H1 (cell line): Measurements from ENCODE around the gene LRRFIP1. TPM values are rescaled to one million over a fixed set of nuclear protein-coding genes. Genes with fewer than 3 reads are reported as not detected.
A peak's percentile ranks its signal among the peaks of the same experiment; 100 is the strongest.

Source experiments
- CTCF ChIA-PET: fragments of 300-600 bp; sonication (Branson Sonifier 250); formaldehyde crosslinking; loops from one replicate; lab custom pipeline; 2021; ENCODE audit not compliant: partially characterized antibody; lab: Charles Lee
- POLR2A ChIA-PET: fragments of 300-600 bp; sonication (Branson Sonifier 250); formaldehyde crosslinking; loops from one replicate; lab custom pipeline; 2021; ENCODE audit warnings: inconsistent platforms; ENCODE audit not compliant: partially characterized antibody; lab: Charles Lee
- DNase-seq, 2 experiments: peaks; one replicate each; pipeline versions ENCODE4 v3.0.0 to v3.0.0-alpha.2; 2010 to 2022; ENCODE audit warnings: low spot score in 2 of 2, low read depth in 1 of 2, mixed read lengths in 1 of 2
- FAIRE-seq: peaks from 2 replicates; lab custom pipeline; 2011; peaks lifted over from hg19 to GRCh38; lab: Jason Lieb, UNC
- H2AFZ ChIP-seq: 2 replicates; pipeline ENCODE4 v1.8.1; 2012; ENCODE audit warnings: low read length, inconsistent platforms
- H2AK5ac ChIP-seq: 2 replicates; pipeline ENCODE4 v1.6.1; 2013; ENCODE audit warnings: low read depth, low read length
- H2BK120ac ChIP-seq: replicated peaks from 2 replicates; pipeline ENCODE3; 2013; ENCODE audit warnings: low read depth, low read length, inconsistent platforms
- H2BK12ac ChIP-seq: 2 replicates; pipeline ENCODE4 v1.6.1; 2013; ENCODE audit warnings: low read depth, low read length
- H2BK15ac ChIP-seq: 2 replicates; pipeline ENCODE4 v1.6.1; 2013; ENCODE audit warnings: low read length
- H2BK20ac ChIP-seq: 2 replicates; pipeline ENCODE4 v1.6.1; 2013; ENCODE audit warnings: low read length
- H2BK5ac ChIP-seq: 2 replicates; pipeline ENCODE4 v1.6.1; 2013; ENCODE audit warnings: low read depth, low read length
- H3K14ac ChIP-seq: 2 replicates; pipeline ENCODE4 v1.6.1; 2013; ENCODE audit warnings: inconsistent platforms; ENCODE audit not compliant: insufficient read length
- H3K18ac ChIP-seq: 2 replicates; pipeline ENCODE4 v1.6.1; 2013; ENCODE audit warnings: low read length; ENCODE audit errors: extremely low read depth
- H3K23ac ChIP-seq: 2 replicates; pipeline ENCODE4 v1.6.1; 2013; ENCODE audit warnings: inconsistent platforms; ENCODE audit not compliant: insufficient read length
- H3K23me2 ChIP-seq: 2 replicates; pipeline ENCODE4 v1.6.1; 2013; ENCODE audit warnings: low read depth, low read length
- H3K27ac ChIP-seq: 2 replicates; pipeline ENCODE4 v1.6.1; 2011; ENCODE audit warnings: low read depth, low read length, inconsistent platforms
- H3K27me3 ChIP-seq, 4 experiments: replicated peaks in 1 of 4; 1 replicate in 1 of 4; 2 replicates in 3 of 4; pipeline versions ENCODE4 v1.6.1 to v1.8.1; 2011 to 2013; ENCODE audit warnings: low read length in 3 of 4, mild to moderate bottlenecking in 3 of 4, inconsistent platforms in 2 of 4, mixed read lengths in 2 of 4, moderate library complexity in 1 of 4; ENCODE audit not compliant: control insufficient read depth in 3 of 4, insufficient read depth in 3 of 4; ENCODE audit errors: extremely low read depth in 1 of 4
- H3K36me3 ChIP-seq, 4 experiments: 2 replicates each; pipeline versions ENCODE4 v1.6.1 to v1.8.1; 2011 to 2013; ENCODE audit warnings: mild to moderate bottlenecking in 4 of 4, low read length in 3 of 4, moderate library complexity in 2 of 4, control low read depth in 1 of 4, inconsistent platforms in 1 of 4; ENCODE audit not compliant: insufficient read depth in 4 of 4, control insufficient read depth in 2 of 4
- H3K4ac ChIP-seq: replicated peaks from 2 replicates; pipeline ENCODE3; 2013; ENCODE audit warnings: low read length, low read depth, mixed read lengths, inconsistent platforms; ENCODE audit not compliant: insufficient read length
- H3K4me1 ChIP-seq, 4 experiments: replicated peaks in 1 of 4; 1 replicate in 1 of 4; 2 replicates in 3 of 4; pipeline versions ENCODE4 v1.6.1 to v1.8.1; 2011 to 2013; ENCODE audit warnings: low read length in 3 of 4, inconsistent platforms in 2 of 4, mixed read lengths in 1 of 4; ENCODE audit not compliant: insufficient read depth in 4 of 4, control insufficient read depth in 3 of 4
- H3K4me2 ChIP-seq, 2 experiments: 2 replicates each; pipeline versions ENCODE4 v1.6.1 to v1.8.1; 2011 to 2013; ENCODE audit warnings: low read depth in 2 of 2, low read length in 2 of 2, control low read depth in 1 of 2, inconsistent platforms in 1 of 2, mild to moderate bottlenecking in 1 of 2; ENCODE audit not compliant: insufficient read depth in 1 of 2
- H3K4me3 ChIP-seq, 4 experiments: fragments of 200-600, 300-600 bp in 1 of 4; sonication (generic), shearing (Covaris generic), sonication (Bioruptor Twin) in 1 of 4; 2 replicates each; pipeline versions ENCODE4 v1.5.1 to v1.8.1; 2011 to 2016; ENCODE audit warnings: low read length in 4 of 4, low read depth in 3 of 4, control low read depth in 2 of 4, inconsistent platforms in 2 of 4, mild to moderate bottlenecking in 2 of 4, mixed read lengths in 1 of 4, moderate library complexity in 1 of 4; ENCODE audit not compliant: insufficient read depth in 2 of 4; ENCODE audit errors: extremely low read depth in 1 of 4
- H3K56ac ChIP-seq: replicated peaks from 2 replicates; pipeline ENCODE3; 2013; ENCODE audit warnings: low read depth, mild to moderate bottlenecking, mixed read lengths, low read length, inconsistent platforms; ENCODE audit not compliant: insufficient read length
- H3K79me1 ChIP-seq: 2 replicates; pipeline ENCODE4 v1.6.1; 2013; ENCODE audit warnings: low read depth, low read length, control low read depth
- H3K79me2 ChIP-seq, 2 experiments: 2 replicates each; pipeline versions ENCODE4 v1.6.1 to v1.8.1; 2012 to 2013; ENCODE audit warnings: low read length in 2 of 2, mild to moderate bottlenecking in 2 of 2, inconsistent platforms in 1 of 2; ENCODE audit not compliant: insufficient read depth in 2 of 2, control insufficient read depth in 1 of 2
- H3K9ac ChIP-seq, 4 experiments: replicated peaks in 1 of 4; 1 replicate in 1 of 4; 2 replicates in 3 of 4; pipeline versions ENCODE4 v1.6.1 to v1.8.1; 2011 to 2013; ENCODE audit warnings: low read depth in 3 of 4, low read length in 3 of 4, control low read depth in 2 of 4, mild to moderate bottlenecking in 2 of 4, moderate library complexity in 2 of 4, inconsistent platforms in 1 of 4; ENCODE audit errors: extremely low read depth in 1 of 4
- H3K9me3 ChIP-seq, 2 experiments: 2 replicates each; pipeline versions ENCODE4 v1.6.1 to v1.8.1; 2012 to 2013; ENCODE audit warnings: mild to moderate bottlenecking in 2 of 2, moderate library complexity in 2 of 2, control low read depth in 1 of 2, inconsistent platforms in 1 of 2, low read depth in 1 of 2, low read length in 1 of 2, mixed read lengths in 1 of 2; ENCODE audit not compliant: insufficient read depth in 2 of 2
- H4K20me1 ChIP-seq, 2 experiments: replicated peaks in 1 of 2; 2 replicates each; pipeline versions ENCODE3 to v1.8.1; 2011 to 2013; ENCODE audit warnings: inconsistent platforms in 2 of 2, low read length in 2 of 2, mild to moderate bottlenecking in 1 of 2; ENCODE audit not compliant: insufficient read depth in 2 of 2, control insufficient read depth in 1 of 2
- H4K5ac ChIP-seq: 2 replicates; pipeline ENCODE4 v1.6.1; 2013; ENCODE audit warnings: low read length, low read depth, mixed read lengths, inconsistent platforms; ENCODE audit not compliant: insufficient read length
- H4K8ac ChIP-seq: 2 replicates; pipeline ENCODE4 v1.8.0; 2013; ENCODE audit warnings: mild to moderate bottlenecking, moderate library complexity, low read length, inconsistent platforms; ENCODE audit not compliant: insufficient read depth; ENCODE audit errors: extremely low read depth
- H4K91ac ChIP-seq: replicated peaks from 2 replicates; pipeline ENCODE3; 2013; ENCODE audit warnings: low read length, mixed read lengths, inconsistent platforms; ENCODE audit not compliant: insufficient read length
- WGBS, 2 experiments: shearing (Covaris generic) in 1 of 2; methylation state at CpG; one replicate each; pipeline versions ENCODE4 v1.1.6 to v1.1.7; 2013 to 2015; ENCODE audit warnings: low lambda C conversion rate in 2 of 2, mixed read lengths in 2 of 2, inconsistent platforms in 1 of 2, low coverage in 1 of 2, missing lambda C conversion rate in 1 of 2; ENCODE audit not compliant: insufficient replicate concordance in 2 of 2, insufficient coverage in 1 of 2, insufficient read length in 1 of 2; ENCODE audit errors: extremely low coverage in 1 of 2, missing lambda C conversion rate in 1 of 2; 5-methylcytosine and 5-hydroxymethylcytosine counted together
- polyA plus RNA-seq, 7 experiments: library from polyadenylated mRNA; depleted of rRNA in 3 of 7; stranded (reverse) in 5 of 7; unstranded in 2 of 7; fragments of >200 nt in 5 of 7; fragments of 200-250 nt in 2 of 7; gene quantifications; 1 replicate in 5 of 7; 2 replicates in 1 of 7; 4 replicates in 1 of 7; pipeline versions ENCODE4 v1.2.1 to v1.2.3, GENCODE V29; 2011 to 2013; ENCODE audit warnings: missing spikeins in 2 of 7, mixed read lengths in 2 of 7
- total RNA-seq: library from RNA; stranded (reverse); fragmentation: NEBNext Ultra II Directional; extraction: Animal tissue kit (Norgen Biotek cat#: 25700); gene quantifications from 2 replicates; pipeline ENCODE4 v1.2.1, GENCODE V29; 2021

The LRRFIP1 gene
- total and polyA plus RNA-seq, 2 of the 8 experiments (the other 6 are each of a cell fraction or from before 2014, with no cell fraction given) = 12.1 to 75.8 TPM

DNA sequence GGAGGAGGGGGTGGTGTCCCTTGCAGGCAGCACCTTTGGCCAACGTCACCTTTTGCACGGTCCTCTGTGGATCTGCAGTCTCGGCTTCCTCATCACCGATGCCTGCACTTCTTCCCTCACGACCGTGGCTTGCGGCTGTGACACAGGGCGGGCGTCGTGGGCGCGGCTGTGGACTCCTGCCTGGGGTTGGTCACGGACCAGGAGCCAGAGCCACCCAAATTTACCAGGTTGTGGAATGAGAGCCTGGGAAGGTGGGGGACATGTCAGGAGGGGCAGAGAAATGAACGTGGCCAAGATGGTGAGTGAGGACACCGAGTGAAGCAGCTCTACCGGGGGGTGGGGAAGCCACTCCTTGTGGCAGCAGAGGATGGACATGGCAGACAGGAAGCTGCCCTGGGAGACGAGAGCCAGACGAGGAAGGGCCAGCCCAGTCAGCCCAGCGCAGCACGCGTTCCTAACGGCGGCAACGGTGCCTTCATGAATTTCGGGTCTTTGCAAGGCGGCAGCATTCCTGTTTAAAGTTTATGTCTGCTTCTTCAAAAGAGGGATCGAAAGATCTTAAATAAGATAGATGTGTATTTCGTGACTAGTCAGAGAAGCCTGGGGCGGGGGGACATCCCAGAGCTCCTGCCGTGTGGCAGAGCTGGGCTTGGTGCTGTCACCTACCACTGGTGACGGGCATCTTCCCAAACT, 84.2 kb downstream of the LRRFIP1 start:
- Histone ChIP-seq H2AFZ (no peak overlapping the region), H3K27me3 (no peaks in the 10 kb centered on the region), H3K4ac (no peak overlapping the region), H3K79me1 (peaks cover 5% of the 10 kb centered on the region; the same call in 1 of the 2 replicates), H3K56ac (no peak overlapping the region), H2BK20ac (no peak overlapping the region), H3K27ac (no peak overlapping the region), H3K9me3 (no peaks in the 10 kb centered on the region), H3K14ac (no peak overlapping the region), H2BK15ac (no peak overlapping the region), H4K8ac (0 out of 2 replicates have a peak overlapping the region, but pooled peaks have one; percentile 28), H4K20me1 (peaks cover 5 to 18% of the 10 kb centered on the region in 2 experiments), H4K91ac (no peak overlapping the region), H3K4me1 (peaks cover 0 to 25% (median 12%) of the 10 kb centered on the region in 4 experiments; a peak in 6 of 7 replicates), H4K5ac (no peak overlapping the region), H3K36me3 (0 out of 8 replicates have a peak, but pooled peaks cover 0 to 3% (median 0%) of the 10 kb centered on the region in 4 experiments), H3K79me2 (peaks cover 0 to 39% of the 10 kb centered on the region in 2 experiments; a peak in 2 of 4 replicates), H2AK5ac (peak overlapping the region; percentile 91; the same call in 1 of the 2 replicates), H2BK12ac (no peak overlapping the region; the same call in 1 of the 2 replicates), H3K23ac (no peak overlapping the region), H3K4me3 (no peak overlapping the region), H3K4me2 (no peak overlapping the region), H2BK120ac (no peak overlapping the region), H3K23me2 (no peaks in the 10 kb centered on the region), H3K9ac (no peak overlapping the region), H2BK5ac (no peak overlapping the region), H3K18ac (no peak overlapping the region)
- FAIRE-seq = no peak
- DNase-seq = peak in 1 of 2 experiments; percentile 40
- POLR2A ChIA-PET = no interaction called here
- WGBS, 2 experiments = 93% methylated on average over 30 of the region's 31 CpGs; no CpG with 5 or more reads in 1 of the 2 experiments
- CTCF ChIA-PET = interaction anchor here (0.8 to 2.4 kb wide), 3 partner anchors 18 to 25 kb away, joined by 3 to 9 read pairs (median 3); no protein-coding TSS in a partner anchor
